Endothelial cell of hepatic sinusoid (primary cell): ENCODE measurements around the gene HBM.
"Not testable (repeated sequence)": the region's sequence is repeated elsewhere in the genome, so short reads cannot be mapped to it uniquely, and the experiment has no call there.

ENCODE experiments used
- in situ Hi-C: cut with HindIII; loops from 2 replicates; pipeline ENCODE4 v1.10.0; 2017; ENCODE audit warnings: low sequenced_read_pairs

HBM gene

GRCh38 chr16:144797-145252, 21.0 kb upstream of the HBM start:
- in situ Hi-C loops = no loop called here

- in situ Hi-C loops = no loop called here
Measured at GRCh38 chr16:146646-147045, 19.1 kb upstream of the HBM start.

GRCh38 chr16:149024-149660, 16.6 kb upstream of the HBM start:
- in situ Hi-C loops = no loop called here

- in situ Hi-C loops = no loop called here
Measured at GRCh38 chr16:152141-153128, 13.3 kb upstream of the HBM start, which contains the start of gene HBZ. HBZ (plus strand) TSS chr16:152644; CDS start chr16:152910, 266 bp downstream.

- in situ Hi-C loops = not testable (repeated sequence)
Measured at GRCh38 chr16:153129-153521, 12.7 kb upstream of the HBM start.

GRCh38 chr16:153550-154216, 12.1 kb upstream of the HBM start:
- in situ Hi-C loops = not testable (repeated sequence)

- in situ Hi-C loops = no loop called here
Measured at GRCh38 chr16:154217-155030, 11.4 kb upstream of the HBM start.

GRCh38 chr16:155031-155398, 10.8 kb upstream of the HBM start:
- in situ Hi-C loops = no loop called here

- in situ Hi-C loops = no loop called here
Measured at GRCh38 chr16:159136-159849, 6.5 kb upstream of the HBM start.

- in situ Hi-C loops = not testable (repeated sequence)
Measured at GRCh38 chr16:160242-160641, 5.5 kb upstream of the HBM start.

GRCh38 chr16:160691-161190, 5.0 kb upstream of the HBM start:
- in situ Hi-C loops = no loop called here

- in situ Hi-C loops = no loop called here
Measured at GRCh38 chr16:162271-162991, 3.3 kb upstream of the HBM start.

GRCh38 chr16:163139-163538, 2.6 kb upstream of the HBM start:
- in situ Hi-C loops = not testable (repeated sequence)

GRCh38 chr16:163696-164095, 2.1 kb upstream of the HBM start:
- in situ Hi-C loops = not testable (repeated sequence)

- in situ Hi-C loops = not testable (repeated sequence)
Measured at GRCh38 chr16:164134-164823, 1.5 kb upstream of the HBM start.

GRCh38 chr16:164827-165538, 795 bp upstream of the HBM start:
- in situ Hi-C loops = no loop called here

GRCh38 chr16:166375-167121, 770 bp downstream of the HBM start:
- in situ Hi-C loops = no loop called here
